ENCODE measurements around the gene ALDH16A1.
"Not testable (repeated sequence)": the region's sequence is repeated elsewhere in the genome, so short reads cannot be mapped to it uniquely, and the experiment has no call there.

DNA sequence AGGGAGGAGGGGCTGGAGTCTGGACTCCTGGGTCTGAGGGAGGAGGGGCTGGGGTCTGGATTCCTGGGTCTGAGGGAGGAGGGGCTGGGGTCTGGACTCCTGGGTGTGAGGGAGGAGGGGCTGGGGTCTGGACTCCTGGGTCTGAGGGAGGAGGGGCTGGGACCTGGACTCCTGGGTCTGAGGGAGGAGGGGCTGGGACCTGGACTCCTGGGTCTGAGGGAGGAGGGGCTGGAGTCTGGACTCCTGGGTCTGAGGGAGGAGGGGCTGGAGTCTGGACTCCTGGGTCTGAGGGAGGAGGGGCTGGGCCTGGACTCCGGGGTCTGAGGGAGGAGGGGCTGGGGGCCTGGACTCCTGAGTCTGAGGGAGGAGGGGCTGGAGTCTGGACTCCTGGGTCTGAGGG lies 8.1 kb downstream of the ALDH16A1 start:
- TF ChIP-seq, protein P1, sequence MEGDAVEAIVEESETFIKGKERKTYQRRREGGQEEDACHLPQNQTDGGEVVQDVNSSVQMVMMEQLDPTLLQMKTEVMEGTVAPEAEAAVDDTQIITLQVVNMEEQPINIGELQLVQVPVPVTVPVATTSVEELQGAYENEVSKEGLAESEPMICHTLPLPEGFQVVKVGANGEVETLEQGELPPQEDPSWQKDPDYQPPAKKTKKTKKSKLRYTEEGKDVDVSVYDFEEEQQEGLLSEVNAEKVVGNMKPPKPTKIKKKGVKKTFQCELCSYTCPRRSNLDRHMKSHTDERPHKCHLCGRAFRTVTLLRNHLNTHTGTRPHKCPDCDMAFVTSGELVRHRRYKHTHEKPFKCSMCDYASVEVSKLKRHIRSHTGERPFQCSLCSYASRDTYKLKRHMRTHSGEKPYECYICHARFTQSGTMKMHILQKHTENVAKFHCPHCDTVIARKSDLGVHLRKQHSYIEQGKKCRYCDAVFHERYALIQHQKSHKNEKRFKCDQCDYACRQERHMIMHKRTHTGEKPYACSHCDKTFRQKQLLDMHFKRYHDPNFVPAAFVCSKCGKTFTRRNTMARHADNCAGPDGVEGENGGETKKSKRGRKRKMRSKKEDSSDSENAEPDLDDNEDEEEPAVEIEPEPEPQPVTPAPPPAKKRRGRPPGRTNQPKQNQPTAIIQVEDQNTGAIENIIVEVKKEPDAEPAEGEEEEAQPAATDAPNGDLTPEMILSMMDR (conservative IDR thresholded peaks at IDR 0.05; ENCODE audit: low read length) = not testable (repeated sequence)
- not testable (repeated sequence) for TF ChIP-seq EZH2phosphoT487 (IDR thresholded peaks at IDR 0.05; ENCODE audit: borderline replicate concordance)

Data from Loucy (cell line).